Germinal center (tissue), 1 donor: ENCODE data around the gene ENPP6.
A peak's percentile ranks its signal among the peaks of the same experiment; 100 is the strongest.

Source experiments
- DNase-seq: peaks from one replicate; pipeline ENCODE4 v3.0.0; 2012; ENCODE audit warnings: mixed read lengths, low spot score

The ENPP6 gene

GRCh38 chr4:184190711-184191110 is 27.0 kb downstream of the ENPP6 start:
- no peak for DNase-seq

DNA sequence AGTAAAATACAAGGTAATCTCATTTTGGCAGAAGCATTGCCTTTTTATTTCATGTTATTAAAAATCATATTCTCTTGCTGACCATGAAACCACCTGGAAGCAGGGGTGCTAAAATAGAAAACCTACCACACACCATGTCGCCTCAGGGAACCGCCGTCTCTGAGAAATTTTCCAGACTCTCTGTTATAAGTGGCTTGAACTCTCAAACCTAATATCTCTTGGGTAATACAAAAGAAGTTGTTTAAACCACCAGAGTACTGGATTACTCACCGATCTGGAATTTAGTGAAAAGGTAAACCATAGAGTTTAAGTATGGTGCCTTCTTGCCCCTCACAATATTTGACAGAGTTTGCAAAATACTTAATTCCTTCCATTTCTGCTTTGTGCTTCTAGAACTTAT is 27.7 kb downstream of the ENPP6 start:
- no peak for DNase-seq

GRCh38 chr4:184188443-184189400 is 29.0 kb downstream of the ENPP6 start:
- no peak for DNase-seq

- DNase-seq = no peak
Observed at GRCh38 chr4:184177271-184177670, 40.4 kb downstream of the ENPP6 start.

GRCh38 chr4:184174571-184175488 is 42.8 kb downstream of the ENPP6 start:
- DNase-seq = no peak

DNA sequence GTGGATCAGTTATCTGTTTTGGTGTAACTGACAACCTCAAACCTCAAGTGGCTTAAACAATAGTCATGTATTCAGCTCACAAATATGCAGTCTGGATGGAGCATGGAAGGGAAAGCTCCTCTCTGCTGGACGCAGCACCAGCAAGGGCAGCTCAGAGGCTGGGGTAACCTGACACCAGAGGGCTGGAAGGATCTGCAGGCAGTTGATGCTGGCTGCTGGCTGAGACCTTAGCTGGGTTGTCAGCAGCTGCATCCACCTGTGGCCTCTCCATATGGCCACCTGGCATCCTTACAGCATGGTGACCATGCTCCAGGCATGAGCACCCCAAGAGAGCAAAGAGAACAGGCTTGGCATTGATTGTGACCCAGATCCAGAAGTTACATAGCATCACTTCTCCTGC is 46.7 kb downstream of the ENPP6 start:
- DNase-seq = no peak

- no peak for DNase-seq
Observed at GRCh38 chr4:184169225-184169867, 48.3 kb downstream of the ENPP6 start.

DNA sequence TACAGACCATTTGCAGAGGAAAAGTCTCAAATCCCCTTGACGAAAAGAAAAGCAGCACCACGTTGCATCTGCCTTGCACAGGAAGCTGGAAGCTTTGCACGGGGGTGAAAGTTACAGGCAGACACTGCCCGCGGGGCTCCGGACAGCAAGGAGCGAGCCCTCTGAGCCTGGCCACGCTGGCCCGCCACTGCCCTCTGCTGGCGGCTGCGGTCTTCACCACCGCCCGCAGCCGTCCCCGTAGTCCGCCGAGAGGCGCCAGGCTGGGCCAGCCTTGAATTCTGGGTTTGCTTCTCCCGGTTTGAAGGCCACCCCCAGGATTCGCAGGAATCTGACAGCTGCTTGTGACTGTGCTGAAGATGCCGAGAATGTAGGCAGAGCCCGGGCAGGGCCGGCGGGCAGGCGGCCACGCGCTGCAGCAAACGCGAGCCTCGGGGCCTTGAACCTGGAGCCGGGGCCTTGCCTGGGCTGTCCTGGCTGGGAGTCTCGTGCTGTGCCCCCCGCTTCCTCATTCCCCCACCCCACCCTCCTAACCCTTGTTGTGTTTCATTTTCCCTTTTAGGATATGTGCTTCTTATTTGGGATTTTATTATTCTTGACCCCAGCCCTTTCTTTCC is 49.2 kb downstream of the ENPP6 start:
- DNase-seq = peak; percentile 65

- DNase-seq = no peak
Observed at GRCh38 chr4:184167576-184167975, 50.1 kb downstream of the ENPP6 start.

DNA sequence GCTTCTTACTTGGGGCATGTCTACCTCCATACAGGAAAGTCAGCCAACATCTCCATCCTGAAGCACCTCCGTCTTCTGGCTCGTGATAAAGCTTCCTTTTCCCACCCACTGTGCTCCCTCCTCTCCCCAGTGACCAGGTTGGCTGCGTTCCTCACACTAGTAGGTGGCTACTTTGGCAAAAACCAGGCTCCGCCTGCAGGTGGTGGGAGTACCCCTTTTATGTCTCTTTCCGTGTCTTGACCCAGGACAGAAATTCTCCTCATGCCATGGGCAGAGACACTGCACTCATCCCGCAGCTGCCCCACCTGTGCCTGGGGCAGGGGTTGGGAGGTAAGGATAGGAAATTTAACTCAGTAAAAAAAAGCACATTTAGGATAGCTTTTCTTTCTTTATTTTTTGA is 50.9 kb downstream of the ENPP6 start:
- no peak for DNase-seq

DNA sequence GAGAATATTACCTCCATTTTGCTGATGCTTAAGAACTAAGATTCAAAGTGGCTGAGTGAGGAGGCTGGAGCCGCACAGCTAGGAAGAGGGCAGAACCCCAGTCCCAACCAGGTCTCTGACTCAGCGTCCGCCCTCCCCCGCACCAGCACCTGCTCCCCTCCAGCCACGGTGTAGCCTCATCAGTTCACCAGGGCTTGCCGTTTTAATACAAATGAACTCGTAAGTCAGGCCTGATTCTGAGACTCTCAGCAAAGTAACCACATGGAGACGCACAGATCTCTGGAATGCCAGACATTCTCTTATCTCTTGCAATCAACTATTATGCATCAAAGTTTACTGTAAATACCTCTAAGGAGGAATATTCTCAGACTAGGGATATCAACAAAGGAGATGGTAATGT is 52.4 kb downstream of the ENPP6 start:
- no peak for DNase-seq

DNA sequence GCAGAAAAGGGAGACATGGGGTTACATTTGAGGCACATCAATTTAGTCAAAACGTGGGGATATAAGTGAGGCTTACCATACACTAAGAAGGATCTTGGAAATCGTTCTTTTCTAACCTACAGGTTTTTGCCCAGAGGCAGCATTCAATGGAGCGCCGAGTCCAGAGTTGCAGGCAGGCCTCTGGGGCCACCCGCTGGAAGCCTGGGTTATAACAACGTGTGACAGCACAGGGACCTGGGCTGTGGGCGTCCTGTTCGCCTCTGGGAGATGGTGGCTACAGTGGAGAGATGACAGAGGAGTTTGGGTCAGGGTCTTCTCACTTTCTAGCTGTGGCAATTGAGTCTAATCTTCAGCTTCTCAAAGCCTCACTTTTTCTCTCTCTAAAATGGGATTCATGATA is 53.9 kb downstream of the ENPP6 start:
- no peak for DNase-seq

DNA sequence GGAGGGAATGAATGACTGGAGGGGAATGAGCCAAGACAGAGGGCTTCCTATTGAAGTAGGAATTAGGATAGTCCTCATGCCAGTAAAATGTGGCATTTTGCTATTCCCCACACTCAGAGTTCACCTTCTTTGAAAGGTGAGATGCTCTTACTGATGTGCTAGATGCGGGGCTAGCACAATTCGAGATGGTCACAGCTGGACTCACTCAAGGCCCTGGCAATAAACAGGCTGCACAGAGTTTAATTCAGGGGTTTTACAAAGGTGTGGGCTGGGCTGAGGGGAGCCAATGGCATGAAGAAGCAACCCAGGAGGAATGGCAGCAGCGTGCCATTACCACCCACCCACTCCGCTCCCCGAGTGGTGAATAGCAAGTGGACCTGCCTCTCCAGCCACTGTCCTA is 55.1 kb downstream of the ENPP6 start:
- DNase-seq = no peak

DNA sequence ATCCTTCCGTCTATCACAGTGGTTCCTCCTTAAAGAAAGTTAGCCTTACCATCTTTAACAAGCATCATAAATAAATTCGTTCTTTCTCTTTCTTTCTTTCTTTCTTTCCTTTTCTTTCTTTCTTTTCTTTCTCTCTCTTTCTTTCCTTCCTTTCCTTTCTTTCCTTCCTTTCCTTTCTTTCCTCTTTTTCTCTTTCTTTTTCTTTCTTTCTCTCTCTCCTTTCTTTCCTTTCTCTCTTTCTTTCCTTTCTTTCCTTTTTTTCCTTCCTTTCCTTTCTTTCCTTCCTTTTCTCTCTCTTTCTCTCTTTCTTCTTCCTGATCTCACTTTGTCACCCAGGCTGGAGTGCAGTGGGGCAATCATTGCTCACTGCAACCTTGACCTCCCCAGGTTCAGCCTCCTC is 60.4 kb downstream of the ENPP6 start:
- DNase-seq = no peak

DNA sequence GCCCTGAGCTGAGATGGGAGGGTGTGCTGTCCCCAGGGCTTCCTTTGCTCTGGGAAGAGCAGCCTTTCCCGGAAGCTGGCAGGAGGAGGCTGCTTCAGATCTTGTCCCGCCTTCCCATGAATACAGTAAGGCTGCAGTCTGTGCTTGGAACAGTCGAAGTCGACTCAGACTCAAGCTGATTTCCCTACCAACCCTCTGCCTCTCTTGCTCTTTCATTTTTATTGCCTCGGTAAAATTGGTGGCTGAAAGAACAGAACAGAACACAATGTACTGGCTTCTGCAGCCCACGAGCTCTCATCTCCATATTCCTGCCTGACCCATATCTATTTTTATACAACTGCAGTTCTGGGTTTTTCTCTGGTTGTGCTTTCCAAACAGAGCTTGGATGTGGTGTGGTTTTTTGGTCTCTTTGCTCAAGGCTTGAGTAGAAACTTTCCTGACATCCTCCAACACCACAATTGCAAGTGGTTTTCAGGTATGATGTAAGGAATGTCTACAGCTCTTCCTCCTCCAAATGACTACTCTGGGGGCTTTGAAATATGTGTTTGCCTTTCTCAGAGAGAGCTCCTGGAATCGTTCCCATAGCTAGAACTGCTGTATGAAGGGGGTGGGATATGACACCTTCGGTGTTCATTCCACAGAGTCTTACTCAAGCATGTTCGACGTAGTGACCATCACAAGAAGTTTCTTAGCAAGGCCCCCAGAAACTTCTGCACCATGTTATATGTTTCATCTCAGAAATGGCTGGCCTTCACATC is 61.3 kb downstream of the ENPP6 start:
- DNase-seq = no peak

- no peak for DNase-seq
Observed at GRCh38 chr4:184154199-184154598, 63.5 kb downstream of the ENPP6 start.

- no peak for DNase-seq
Observed at GRCh38 chr4:184153781-184154180, 63.9 kb downstream of the ENPP6 start.

DNA sequence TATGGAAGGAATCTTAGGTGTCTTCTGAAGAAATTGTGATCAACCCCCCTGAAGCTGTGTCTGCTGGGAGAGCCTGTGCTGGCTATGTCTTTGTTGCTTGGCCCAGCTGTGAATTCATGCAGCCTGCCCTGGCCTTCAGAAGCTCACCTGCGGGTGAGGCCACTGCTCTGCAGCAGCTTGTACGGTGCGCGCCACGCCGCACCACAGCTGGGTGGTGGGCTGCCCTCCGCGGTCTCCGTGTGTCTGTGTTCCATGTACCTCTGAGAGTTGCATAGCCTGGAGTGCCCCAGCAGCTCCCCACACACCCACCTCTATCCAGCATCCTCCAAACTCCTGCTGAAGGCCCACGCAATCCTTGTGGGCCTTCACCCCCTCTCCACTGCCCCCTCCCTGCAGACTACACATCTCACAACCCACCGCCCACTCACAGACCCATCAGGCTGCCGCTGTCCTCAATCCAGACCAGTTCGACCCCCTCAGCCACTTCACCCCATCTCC is 65.6 kb downstream of the ENPP6 start:
- no peak for DNase-seq

DNA sequence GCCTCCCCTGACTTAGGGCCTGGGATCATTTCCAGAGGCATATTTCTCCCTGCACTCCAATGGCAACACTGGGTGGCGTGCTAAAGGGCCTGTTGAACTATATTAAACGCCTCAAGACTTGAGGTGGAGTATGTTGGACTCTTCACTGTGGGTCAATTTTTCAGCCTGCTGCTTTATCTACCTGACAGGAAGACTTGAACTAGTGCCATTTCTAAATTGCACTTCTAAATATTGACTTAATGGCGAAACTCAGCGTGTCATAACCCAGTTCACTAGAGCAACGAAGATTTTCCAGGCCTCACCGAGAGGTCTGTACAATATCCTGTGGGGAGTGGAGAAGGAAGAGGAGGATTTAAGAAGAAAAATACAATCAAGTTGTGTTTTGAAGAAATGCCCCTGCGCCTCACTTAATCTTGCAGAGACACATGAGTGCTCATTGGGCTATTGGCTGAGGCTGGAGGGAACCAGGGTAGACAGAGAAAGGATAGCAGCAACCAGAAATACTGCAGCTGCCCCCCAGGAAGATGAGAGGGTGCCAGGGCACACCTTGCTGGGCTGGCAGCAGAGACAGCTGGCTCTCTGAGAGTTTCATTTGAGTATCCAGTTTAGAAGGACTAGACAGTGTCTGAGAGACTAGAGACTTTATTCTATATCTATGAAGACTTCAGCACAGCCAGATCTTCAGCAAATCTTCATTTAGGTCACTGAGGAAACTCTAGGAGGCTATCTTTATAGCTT is 67.4 kb downstream of the ENPP6 start:
- no peak for DNase-seq
